ENCODE data around the gene RASA1. TPM values are rescaled to one million over a fixed set of nuclear protein-coding genes. Genes with fewer than 3 reads are reported as not detected.

The RASA1 gene
- polyA plus RNA-seq, 6 donors from 2014 or later, result 7.6 to 14.3 (median 7.8) TPM

GRCh38 chr5:87340716-87341115, 73.0 kb downstream of the RASA1 start:
- Mint-ChIP-seq H3K4me1 (peaks cover 12 to 23% (median 16%) of the 10 kb centered on the region in 3 donors), H3K9me3 (peaks cover 0 to 4% (median 0%) of the 10 kb centered on the region in 7 donors), H3K27ac (peak overlapping the region; percentile 16 to 95 (median 86)), H3K27me3 (no peaks in the 10 kb centered on the region), H3K4me3 (peak overlapping the region in 7 of 8 donors; percentile 13 to 71 (median 48)), H3K36me3 (peaks cover 20 to 42% of the 10 kb centered on the region in 2 donors)
- ATAC-seq (ENCODE audit: low read depth in 2 of 2) (peak; percentile 91), DNase-seq (peak; percentile 23)

DNA sequence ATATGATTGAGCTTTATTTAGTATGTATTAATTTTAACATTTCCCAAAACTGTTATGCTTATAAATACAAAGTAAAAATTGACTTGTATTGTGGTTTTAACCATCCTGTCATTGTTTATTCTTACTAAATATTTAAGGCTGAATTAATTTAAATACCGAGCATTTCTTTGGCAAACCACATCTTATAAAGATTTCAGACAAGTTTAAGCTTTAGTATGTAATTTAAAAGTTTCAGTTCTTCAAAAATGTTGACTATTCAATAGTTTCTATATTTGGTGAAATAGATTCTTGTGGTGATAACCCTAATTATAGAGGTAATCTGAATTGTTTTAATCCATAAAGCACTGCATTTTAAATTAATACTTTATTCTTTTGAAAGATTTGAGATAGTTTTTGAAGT, 79.6 kb downstream of the RASA1 start:
- no peak for DNase-seq
- no peak for ATAC-seq (ENCODE audit: low read depth in 2 of 2)
- peaks cover 0 to 4% (median 0%) of the 10 kb centered on the region in 7 donors for H3K9me3 Mint-ChIP-seq
- H3K27me3 Mint-ChIP-seq, result no peaks in the 10 kb centered on the region
- no peak overlapping the region for H3K4me3 Mint-ChIP-seq
- peaks cover 9 to 21% (median 17%) of the 10 kb centered on the region in 3 donors for H3K4me1 Mint-ChIP-seq
- H3K36me3 Mint-ChIP-seq, result peaks cover 20 to 22% of the 10 kb centered on the region in 2 donors
- H3K27ac Mint-ChIP-seq, result no peak overlapping the region

GRCh38 chr5:87347841-87348240, 80.2 kb downstream of the RASA1 start:
- Mint-ChIP-seq H3K4me1 (peaks cover 9 to 21% (median 17%) of the 10 kb centered on the region in 3 donors), H3K36me3 (peaks cover 20 to 22% of the 10 kb centered on the region in 2 donors), H3K4me3 (no peak overlapping the region), H3K9me3 (peaks cover 0 to 4% (median 0%) of the 10 kb centered on the region in 7 donors), H3K27me3 (no peaks in the 10 kb centered on the region), H3K27ac (peak overlapping the region in 1 of 6 donors; percentile 14)
- ATAC-seq (ENCODE audit: low read depth in 2 of 2) (no peak), DNase-seq (no peak)

- peaks cover 22 to 25% of the 10 kb centered on the region in 2 donors for H3K36me3 Mint-ChIP-seq
- no peak overlapping the region for H3K4me3 Mint-ChIP-seq
Observed at GRCh38 chr5:87354496-87354895, 86.8 kb downstream of the RASA1 start.

GRCh38 chr5:87359106-87359505, 91.4 kb downstream of the RASA1 start:
- Mint-ChIP-seq H3K9me3 (no peaks in the 10 kb centered on the region), H3K36me3 (peaks cover 8 to 16% of the 10 kb centered on the region in 2 donors), H3K4me1 (peaks cover 6 to 12% (median 11%) of the 10 kb centered on the region in 3 donors), H3K27ac (peak overlapping the region in 1 of 6 donors; percentile 3), H3K27me3 (no peaks in the 10 kb centered on the region), H3K4me3 (no peak overlapping the region)
- no peak for ATAC-seq (ENCODE audit: low read depth in 2 of 2)
- no peak for DNase-seq

More at GRCh38 chr5:87354496-87354895, 86.8 kb downstream of the RASA1 start:
- H3K27me3 Mint-ChIP-seq, result no peaks in the 10 kb centered on the region
- ATAC-seq (ENCODE audit: low read depth in 2 of 2), result no peak
- H3K4me1 Mint-ChIP-seq, result peaks cover 16 to 31% (median 22%) of the 10 kb centered on the region in 3 donors
- peak overlapping the region in 5 of 6 donors; percentile 13 to 81 (median 55) for H3K27ac Mint-ChIP-seq
- H3K9me3 Mint-ChIP-seq, result no peaks in the 10 kb centered on the region
- DNase-seq, result no peak

- Mint-ChIP-seq H3K4me3 (peak overlapping the region in 1 of 8 donors; percentile 9), H3K4me1 (peaks cover 2 to 11% (median 11%) of the 10 kb centered on the region in 3 donors), H3K36me3 (peaks cover 8 to 15% of the 10 kb centered on the region in 2 donors), H3K27me3 (no peaks in the 10 kb centered on the region), H3K9me3 (no peaks in the 10 kb centered on the region), H3K27ac (peak overlapping the region in 1 of 6 donors; percentile 56)
- no peak for ATAC-seq (ENCODE audit: low read depth in 2 of 2)
- no peak for DNase-seq
Observed at GRCh38 chr5:87360132-87360531, 92.4 kb downstream of the RASA1 start.

DNA sequence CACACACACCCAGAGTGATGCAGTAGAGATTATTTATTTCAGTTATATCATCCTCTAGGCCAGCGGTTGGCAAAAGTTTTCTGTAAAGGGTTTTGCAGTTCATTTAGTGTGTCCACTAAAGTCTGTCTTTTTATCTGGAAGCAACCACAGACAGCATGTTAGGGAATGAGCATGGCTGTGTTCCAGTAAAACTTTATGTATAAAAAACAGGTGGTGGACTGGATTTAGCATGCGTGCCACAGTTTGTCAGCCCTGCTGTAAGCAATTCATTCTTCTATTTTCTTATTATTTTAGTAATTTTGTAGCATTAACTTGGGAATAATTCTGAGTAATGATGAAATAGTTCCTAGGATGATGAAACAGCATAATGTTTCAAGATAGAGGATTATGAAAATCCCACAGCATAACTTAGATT, 93.4 kb downstream of the RASA1 start:
- H3K27me3 Mint-ChIP-seq, result no peaks in the 10 kb centered on the region
- H3K4me3 Mint-ChIP-seq, result no peak overlapping the region
- H3K27ac Mint-ChIP-seq, result peak overlapping the region in 1 of 6 donors; percentile 75
- peaks cover 3 to 8% of the 10 kb centered on the region in 2 donors for H3K36me3 Mint-ChIP-seq
- ATAC-seq (ENCODE audit: low read depth in 2 of 2) (no peak), DNase-seq (no peak)
- H3K9me3 Mint-ChIP-seq, result no peaks in the 10 kb centered on the region
- peaks cover 2 to 7% (median 6%) of the 10 kb centered on the region in 3 donors for H3K4me1 Mint-ChIP-seq

- ATAC-seq (ENCODE audit: low read depth in 2 of 2) (no peak), DNase-seq (no peak)
- Mint-ChIP-seq H3K4me1 (peaks cover 2 to 7% (median 6%) of the 10 kb centered on the region in 3 donors), H3K4me3 (no peak overlapping the region), H3K9me3 (no peaks in the 10 kb centered on the region), H3K27ac (no peak overlapping the region), H3K36me3 (peaks cover 3 to 7% of the 10 kb centered on the region in 2 donors), H3K27me3 (no peaks in the 10 kb centered on the region)
Observed at GRCh38 chr5:87361536-87362213, 94.0 kb downstream of the RASA1 start.

- Mint-ChIP-seq H3K4me1 (peaks cover 2 to 6% (median 4%) of the 10 kb centered on the region in 3 donors), H3K36me3 (peaks cover 5 to 7% of the 10 kb centered on the region in 2 donors), H3K27ac (no peak overlapping the region), H3K27me3 (no peaks in the 10 kb centered on the region), H3K9me3 (no peaks in the 10 kb centered on the region), H3K4me3 (no peak overlapping the region)
- no peak for ATAC-seq (ENCODE audit: low read depth in 2 of 2)
- DNase-seq, result no peak
Observed at GRCh38 chr5:87367243-87367642, 99.6 kb downstream of the RASA1 start.

DNA sequence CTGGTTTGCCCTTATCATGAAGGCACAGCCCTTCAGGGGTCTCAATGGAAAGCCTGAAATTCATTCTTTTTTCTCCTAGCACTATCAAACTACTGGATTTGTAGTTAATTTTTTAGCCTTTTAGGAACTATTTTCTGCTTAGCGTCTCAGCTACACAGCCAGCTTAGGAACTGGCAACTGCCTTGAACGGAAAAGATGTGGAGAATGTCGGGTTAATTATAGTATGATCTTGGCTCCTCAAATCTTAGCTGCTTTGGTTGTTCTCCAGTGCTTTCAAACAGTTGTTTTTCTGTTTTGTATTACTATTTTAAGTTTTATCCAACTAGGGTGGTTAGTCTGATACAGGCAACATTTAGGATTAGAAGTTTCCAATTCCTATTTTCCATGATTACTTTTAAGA, 100.9 kb downstream of the RASA1 start:
- H3K27ac Mint-ChIP-seq, result peak overlapping the region in 2 of 6 donors; percentile 51 to 57
- DNase-seq (no peak), ATAC-seq (ENCODE audit: low read depth in 2 of 2) (no peak)
- no peaks in the 10 kb centered on the region for H3K9me3 Mint-ChIP-seq
- peaks cover 2 to 11% (median 7%) of the 10 kb centered on the region in 3 donors for H3K4me1 Mint-ChIP-seq
- H3K27me3 Mint-ChIP-seq, result no peaks in the 10 kb centered on the region
- H3K4me3 Mint-ChIP-seq, result no peak overlapping the region
- H3K36me3 Mint-ChIP-seq, result peaks cover 5 to 13% of the 10 kb centered on the region in 2 donors

DNA sequence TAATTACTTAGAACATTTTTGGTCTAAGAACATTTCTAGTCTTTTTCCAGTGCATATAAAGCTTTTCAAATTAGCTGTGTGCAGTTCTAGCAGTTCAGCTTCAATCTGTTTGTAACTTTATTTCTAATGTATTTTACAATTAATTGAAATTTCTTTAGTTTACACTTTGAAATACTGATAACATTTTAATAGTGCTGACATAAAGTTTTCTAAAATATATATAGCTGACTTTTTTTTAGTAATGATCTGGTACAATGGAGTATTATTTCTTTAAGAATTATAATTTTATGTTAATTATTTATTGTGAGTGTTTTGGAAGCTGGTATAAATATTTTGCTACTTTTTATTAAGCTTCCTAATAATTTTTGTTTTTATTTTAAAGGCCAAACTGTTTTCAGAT, 101.7 kb downstream of the RASA1 start:
- ATAC-seq (ENCODE audit: low read depth in 2 of 2) (no peak), DNase-seq (no peak)
- no peaks in the 10 kb centered on the region for H3K27me3 Mint-ChIP-seq
- H3K9me3 Mint-ChIP-seq, result no peaks in the 10 kb centered on the region
- no peak overlapping the region for H3K27ac Mint-ChIP-seq
- peaks cover 2 to 11% (median 7%) of the 10 kb centered on the region in 3 donors for H3K4me1 Mint-ChIP-seq
- peaks cover 5 to 13% of the 10 kb centered on the region in 2 donors for H3K36me3 Mint-ChIP-seq
- no peak overlapping the region for H3K4me3 Mint-ChIP-seq

- peaks cover 0 to 5% (median 3%) of the 10 kb centered on the region in 3 donors for H3K4me1 Mint-ChIP-seq
- H3K27ac Mint-ChIP-seq, result peak overlapping the region in 1 of 6 donors; percentile 35
- peaks cover 6 to 13% of the 10 kb centered on the region in 2 donors for H3K36me3 Mint-ChIP-seq
- H3K9me3 Mint-ChIP-seq, result no peaks in the 10 kb centered on the region
- ATAC-seq (ENCODE audit: low read depth in 2 of 2) (no peak), DNase-seq (no peak)
- H3K4me3 Mint-ChIP-seq, result no peak overlapping the region
- no peaks in the 10 kb centered on the region for H3K27me3 Mint-ChIP-seq
Observed at GRCh38 chr5:87372705-87373104, 105.0 kb downstream of the RASA1 start.

- Mint-ChIP-seq H3K4me1 (no peaks in the 10 kb centered on the region), H3K9me3 (no peaks in the 10 kb centered on the region), H3K27ac (no peak overlapping the region), H3K4me3 (no peak overlapping the region), H3K27me3 (no peaks in the 10 kb centered on the region), H3K36me3 (peaks cover 0 to 9% of the 10 kb centered on the region in 2 donors)
- ATAC-seq (ENCODE audit: low read depth in 2 of 2) (no peak), DNase-seq (no peak)
Observed at GRCh38 chr5:87382224-87382623, 114.5 kb downstream of the RASA1 start.

DNA sequence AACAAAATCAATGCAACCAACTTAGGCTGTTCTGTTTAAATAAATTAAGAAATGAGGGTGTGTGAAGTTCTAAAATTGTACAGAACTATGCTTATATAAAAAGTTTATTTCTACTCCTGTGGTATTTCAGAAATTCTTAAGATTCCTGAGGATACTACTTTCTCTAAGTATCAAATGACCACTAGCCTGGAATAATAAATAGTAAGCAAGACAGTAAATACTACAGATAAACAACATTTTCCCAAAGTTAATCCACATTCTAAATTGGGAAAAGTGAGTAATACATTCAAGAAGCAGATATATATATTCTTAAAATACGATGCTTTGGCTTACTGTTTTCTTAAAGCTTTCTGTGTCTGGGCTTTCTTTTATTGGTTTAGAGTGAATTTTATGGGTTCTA, 115.5 kb downstream of the RASA1 start:
- no peak overlapping the region for H3K4me3 Mint-ChIP-seq
- H3K36me3 Mint-ChIP-seq, result peaks cover 0 to 9% of the 10 kb centered on the region in 2 donors
- no peaks in the 10 kb centered on the region for H3K9me3 Mint-ChIP-seq
- DNase-seq (no peak), ATAC-seq (ENCODE audit: low read depth in 2 of 2) (no peak)
- peak overlapping the region in 2 of 6 donors; percentile 4 to 12 for H3K27ac Mint-ChIP-seq
- no peaks in the 10 kb centered on the region for H3K4me1 Mint-ChIP-seq
- no peaks in the 10 kb centered on the region for H3K27me3 Mint-ChIP-seq
